NCI-H526 (cell line): ENCODE data around the gene OPTC.

ENCODE experiments used
- DNase-seq, 2 experiments: peaks; one replicate each; lab custom pipeline; 2025; lab: John Stamatoyannopoulos, UW

Gene OPTC

DNA sequence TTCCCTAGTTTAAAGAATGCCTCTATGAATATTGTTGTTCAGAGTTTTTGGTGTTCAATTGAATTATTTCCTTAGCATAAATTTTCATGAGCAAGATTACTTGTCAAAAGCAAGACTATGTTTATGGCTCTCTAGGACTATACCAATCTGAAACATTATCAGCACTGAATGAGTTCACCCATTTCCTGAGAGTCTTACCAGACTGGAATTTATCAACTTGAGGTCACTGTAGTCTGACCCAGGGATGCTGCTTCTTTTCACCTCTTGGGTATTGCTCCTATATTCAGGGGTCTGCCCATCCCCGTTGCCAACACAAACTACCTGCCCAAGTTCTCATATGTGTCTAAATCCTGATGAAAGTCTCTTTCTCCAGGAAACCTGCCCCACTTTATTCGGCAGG is 42.6 kb downstream of the OPTC start:
- no peak for DNase-seq

DNA sequence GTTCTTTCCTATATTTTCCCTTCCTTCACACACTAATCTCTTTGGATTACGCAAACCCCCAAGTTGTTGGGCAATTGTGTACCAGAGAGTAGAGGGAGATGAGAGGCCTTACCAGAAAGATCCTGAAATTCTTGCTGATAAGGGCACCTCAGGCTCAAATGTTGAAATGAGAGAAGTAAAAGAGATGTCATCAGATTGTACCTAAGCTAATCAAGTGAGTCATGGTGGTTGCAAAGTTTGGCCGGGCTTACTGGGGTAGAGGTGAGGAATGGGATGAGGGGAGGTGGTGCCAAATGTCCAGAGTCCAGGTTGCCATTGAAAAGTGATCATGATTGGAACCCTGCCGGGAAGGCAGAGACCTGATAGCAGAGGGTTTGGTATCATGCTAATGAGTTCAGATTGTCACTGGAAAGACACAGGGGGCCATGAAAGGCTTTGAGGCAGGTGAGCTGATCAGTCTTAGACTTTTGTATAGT is 43.1 kb downstream of the OPTC start:
- no peak for DNase-seq

DNA sequence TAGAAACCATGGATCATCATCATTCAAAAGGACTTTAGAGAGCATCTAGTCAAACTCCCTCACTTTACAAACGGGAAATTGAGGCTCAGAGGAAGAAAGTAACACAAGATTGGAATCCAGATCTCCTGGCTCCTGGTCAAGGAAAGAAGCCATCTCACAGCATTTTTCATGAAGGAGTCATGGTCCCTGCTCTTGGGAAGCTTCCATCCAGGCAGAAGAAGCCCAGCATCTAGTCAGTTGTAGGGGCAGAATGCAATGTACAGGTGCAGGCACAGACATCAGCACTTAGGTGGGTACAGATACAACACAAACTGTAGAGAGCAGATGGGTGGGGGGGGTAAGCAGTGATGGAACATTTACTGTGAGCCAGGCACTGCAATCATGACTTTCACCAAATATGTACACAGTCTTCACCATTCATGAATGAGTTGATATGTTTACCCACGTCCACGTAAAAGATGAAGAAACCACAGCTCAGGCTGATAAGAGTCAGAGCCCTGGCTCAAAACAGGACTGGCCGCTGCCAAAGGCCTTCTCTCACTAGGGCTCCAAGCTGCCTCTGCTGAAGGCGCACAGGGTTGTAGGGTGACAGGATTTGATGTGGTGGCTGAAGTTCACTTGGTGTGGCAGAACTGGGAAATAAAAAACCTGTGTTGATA is 44.0 kb downstream of the OPTC start:
- no peak for DNase-seq

DNA sequence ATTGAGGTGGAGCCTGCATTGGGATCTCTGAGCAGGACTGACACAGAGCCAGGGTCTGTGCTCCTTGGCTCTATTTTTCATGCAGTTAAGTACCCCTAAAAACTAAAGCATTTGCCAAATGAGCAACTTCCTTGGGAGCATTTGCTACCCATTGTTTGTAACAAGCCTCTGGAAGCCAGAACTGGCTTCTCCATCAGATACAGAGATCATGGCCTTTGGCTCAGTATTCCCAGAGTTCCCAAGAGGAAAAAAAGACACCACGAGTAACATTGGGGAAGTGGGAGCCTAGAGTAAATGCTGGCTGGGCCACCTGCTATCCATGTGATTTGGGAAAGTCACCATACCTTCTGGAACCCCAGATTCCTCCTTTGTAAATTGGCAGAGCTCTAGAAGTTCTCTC is 44.8 kb downstream of the OPTC start:
- no peak for DNase-seq

DNA sequence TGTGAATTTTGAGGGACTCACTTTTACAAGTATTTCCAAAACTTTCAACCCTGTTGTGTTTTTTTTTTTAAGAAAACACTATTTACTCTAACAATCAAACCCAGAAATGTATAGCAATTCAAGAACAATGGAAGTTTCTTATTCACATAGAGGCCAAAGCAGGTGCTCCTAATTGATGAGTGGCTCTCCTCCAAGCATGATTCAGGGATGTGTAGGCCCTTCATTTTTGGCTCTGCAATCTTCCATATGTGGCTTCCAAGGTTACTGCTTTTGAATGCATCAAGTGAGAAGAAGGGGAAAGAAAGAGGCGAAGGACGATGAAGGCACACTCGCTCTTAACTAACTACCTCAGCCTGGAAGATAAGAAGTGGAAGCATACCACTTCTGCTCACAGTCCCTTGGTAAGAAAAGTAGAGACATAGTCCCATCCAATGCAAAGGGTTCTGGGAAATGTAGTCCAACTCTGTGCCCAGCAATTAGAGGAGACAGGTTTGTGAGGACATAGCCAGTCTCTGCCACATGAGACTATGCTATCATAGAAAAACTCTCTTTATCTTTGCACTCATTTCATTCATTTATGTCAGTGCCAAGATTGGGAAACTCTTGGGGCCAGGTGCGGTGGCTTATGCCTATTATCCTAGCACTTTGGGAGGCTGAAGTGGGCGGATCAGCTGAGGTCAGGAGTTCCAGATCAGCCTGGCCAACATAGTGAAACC is 46.0 kb downstream of the OPTC start:
- no peak for DNase-seq

DNA sequence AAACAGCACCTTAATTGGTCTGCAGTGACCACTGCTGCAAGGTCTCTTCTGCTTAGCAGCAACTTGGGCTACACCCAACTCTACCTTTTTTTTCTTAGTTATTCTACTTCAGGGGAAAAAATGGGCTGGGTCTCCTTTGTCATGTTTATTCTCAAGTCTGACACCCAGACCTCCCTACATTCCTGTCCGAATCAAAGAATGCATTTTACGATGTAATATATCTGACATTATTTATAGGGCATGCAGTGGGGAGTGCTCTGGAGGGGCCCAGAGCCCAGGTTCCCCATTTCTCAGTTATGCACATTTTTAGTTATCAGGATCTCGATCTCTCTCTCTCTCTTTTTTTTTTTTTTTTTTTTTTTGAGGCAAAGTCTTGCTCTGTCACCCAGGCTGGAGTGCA is 50.5 kb downstream of the OPTC start:
- DNase-seq, result no peak

DNA sequence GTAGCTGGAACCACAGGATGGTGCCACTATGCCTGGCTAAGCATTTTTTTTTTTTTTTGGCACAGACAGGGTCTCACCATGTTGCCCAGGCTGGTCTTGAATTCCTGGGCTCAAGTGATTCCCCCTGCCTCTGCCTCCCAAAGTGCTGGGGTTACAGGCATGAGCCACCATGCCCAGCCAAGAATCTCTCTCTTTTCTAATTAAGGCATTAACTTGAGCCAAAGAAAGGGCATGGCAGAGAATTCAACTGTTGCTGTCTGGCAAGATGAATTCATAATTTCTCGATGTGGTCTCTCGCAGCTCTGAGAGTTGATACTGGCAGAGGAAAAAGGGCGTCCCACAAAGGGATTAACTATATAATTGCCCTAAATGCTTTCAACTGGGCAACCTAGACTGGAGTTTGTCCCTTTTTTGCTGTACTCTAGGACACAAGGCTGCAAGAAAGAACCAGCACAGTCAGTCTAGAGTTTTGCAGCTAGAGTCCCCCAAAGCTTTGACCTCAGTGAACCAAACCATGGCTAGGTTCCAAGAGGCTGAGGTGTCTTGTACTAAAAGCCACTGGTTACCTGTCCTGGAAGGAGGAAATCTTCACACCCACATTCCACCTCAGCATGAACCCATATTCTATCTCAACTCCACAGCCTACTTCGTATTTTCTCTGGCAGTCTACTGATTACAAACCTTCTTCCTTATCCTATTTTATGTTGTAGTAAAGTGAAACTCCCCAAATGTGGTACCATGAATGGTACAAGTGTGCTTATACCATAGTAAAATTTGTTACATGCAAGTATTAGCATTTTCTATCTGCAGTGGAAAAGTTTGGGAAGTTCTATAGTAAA is 51.2 kb downstream of the OPTC start:
- no peak for DNase-seq

DNA sequence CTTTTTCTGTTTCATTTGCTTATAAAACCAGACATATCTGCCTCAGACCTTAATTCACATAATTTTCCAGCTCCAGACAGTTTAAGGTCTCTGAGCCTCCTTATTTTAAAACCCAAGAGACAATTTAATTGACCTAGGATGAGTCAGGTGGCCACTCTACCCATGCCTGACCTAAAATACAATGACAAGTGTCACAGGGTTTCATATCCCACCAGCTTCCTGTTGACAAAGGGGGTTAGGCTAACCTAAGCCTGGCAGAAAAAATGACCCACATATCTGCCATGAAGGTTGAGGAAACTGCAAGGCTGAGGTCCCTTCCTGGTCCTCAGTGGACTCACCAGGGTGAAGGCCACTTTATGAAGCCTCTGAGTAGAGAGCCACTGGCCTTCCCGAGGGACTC is 52.3 kb downstream of the OPTC start:
- no peak for DNase-seq

DNA sequence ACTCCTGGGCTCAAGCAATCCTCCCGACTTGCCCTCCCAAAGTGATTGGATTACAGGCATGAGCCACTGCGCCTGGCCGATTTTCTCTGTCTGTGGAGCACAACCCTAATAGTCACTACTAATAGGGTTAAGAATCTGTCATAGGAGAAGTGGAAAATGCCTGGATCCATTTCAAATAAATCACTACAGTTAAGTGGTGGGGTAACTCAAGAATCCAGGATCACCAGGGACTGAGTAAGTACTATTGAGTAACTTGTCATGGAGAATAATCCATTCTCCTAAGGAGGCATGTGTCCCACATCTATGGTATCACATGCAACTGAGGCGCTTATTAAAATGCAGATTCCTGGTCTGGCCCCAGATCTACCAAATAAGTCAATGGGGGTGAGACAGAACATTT is 53.2 kb downstream of the OPTC start:
- no peak for DNase-seq

DNA sequence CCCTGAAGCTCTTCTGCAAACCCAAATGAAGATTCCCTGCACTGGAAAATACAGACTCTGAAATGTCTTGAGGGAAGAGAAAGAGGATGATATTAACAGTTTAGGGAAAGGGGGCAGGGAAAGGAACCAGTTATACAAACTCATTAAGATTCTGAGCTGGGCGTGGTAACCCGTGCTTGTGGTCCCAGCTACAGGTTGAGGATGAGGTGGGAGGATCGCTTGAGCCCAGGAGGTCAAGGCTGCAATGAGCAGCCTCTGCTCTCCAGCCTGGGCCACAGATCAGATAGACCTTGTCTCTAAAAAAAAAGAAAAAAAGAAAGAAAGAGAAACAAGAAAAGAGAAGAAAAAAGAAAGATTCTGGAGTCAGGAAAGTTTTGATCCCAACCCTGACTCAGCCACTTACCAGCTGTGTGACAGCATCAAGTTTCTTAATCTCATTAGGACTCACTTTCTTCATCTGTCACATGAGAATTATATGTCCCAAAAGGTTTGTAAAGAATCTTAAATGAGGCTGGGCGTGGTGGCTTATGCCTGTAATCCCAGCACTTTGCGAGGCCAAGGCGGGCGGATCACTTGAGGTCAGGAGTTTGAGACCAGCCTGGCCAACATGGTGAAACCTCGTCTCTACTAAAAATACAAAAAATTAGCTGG is 53.9 kb downstream of the OPTC start:
- DNase-seq, result no peak

DNA sequence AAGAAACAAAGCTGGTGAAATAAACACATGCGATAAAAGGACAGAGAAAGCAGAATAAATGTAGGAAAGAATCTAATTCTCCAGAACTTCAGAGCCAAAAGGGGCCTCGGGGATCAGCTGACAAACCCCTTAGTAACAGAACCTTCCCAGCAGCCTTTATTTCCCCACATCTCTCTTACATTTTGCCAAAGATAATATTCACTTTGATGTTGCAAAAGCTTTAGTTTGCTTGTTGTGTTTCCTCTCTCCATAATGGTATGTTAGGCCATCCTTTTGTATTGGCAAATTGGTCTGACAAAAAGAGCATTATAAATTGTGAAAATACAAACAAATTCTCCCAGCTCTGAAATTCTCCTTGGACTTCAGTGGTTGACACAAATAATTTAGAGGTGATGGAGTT is 54.9 kb downstream of the OPTC start:
- no peak for DNase-seq

DNA sequence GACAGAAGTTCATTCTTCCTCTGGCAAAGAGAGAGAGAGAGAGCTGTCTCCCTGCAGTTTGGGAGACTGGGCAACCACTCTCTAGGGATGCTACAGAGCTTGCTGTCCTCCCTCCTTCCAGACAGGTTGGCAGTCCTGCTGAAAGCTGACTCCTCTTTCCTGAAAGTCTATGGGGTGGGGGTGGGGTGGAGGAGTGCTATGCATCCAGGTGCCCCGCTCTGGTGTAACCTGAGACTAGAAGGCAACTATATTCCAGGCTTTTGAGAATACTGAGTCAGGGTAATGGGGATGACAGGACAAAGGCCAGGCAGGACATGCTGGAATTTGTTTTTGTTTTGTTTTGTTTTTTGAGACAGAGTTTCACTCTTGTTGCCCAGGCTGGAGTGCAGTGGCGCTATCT is 55.4 kb downstream of the OPTC start:
- DNase-seq, result peak; percentile 15 to 82

DNA sequence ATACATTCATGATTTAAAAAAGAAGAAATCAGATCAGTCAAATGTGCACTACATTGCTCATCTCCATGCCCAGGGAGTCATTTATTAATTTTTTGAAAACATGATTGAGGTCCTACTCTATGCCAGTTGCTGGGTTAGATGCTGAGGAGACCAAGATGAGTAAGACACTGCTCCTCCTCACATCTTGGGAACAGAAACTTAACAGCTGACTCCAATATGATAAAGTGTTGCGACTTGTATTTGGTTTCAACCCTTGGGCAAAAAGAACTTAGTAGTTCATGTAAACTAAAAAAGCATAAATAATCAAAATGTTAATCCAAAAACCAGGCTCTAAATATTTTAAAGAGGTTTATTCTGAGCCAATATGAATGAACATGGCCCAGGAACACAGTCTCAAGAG is 56.9 kb downstream of the OPTC start:
- no peak for DNase-seq

DNA sequence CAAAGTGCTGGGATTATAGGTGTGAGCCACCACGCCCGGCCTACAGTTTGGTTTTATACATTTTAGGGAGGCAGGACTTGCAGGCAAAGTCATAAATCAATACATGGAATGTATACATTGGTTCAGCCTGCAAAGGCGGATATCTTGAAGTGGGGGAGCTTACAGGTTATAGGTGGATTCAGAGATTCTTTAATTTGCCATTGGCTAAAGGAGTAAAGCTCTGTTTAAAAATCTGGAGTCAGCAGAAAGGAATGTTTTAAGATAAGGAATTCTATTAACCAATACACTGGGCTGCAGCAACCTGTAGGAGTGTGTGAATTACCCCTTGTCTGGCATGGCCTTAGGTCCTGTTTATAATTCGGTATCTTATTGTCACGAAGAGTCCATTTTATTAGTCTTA is 57.6 kb downstream of the OPTC start:
- no peak for DNase-seq

DNA sequence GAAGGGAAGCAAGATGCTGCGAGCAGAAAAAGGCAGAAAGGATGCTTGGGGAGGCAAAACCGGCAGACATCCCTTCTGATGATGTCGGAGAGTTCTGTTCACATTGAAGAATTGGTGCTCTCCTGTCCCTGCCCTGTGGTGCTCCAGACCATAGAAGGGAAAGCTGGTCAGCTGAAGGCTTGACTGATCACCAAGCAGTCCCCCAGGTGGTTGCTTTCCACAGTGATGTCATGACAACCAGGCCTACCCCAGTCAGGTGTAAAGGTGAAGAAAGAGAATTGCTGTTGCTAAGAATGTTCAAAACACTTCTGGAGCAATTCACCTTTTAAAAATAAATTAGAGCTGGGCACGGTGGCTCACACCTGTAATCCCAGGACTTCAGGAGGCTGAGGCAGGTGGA is 59.5 kb downstream of the OPTC start:
- no peak for DNase-seq

DNA sequence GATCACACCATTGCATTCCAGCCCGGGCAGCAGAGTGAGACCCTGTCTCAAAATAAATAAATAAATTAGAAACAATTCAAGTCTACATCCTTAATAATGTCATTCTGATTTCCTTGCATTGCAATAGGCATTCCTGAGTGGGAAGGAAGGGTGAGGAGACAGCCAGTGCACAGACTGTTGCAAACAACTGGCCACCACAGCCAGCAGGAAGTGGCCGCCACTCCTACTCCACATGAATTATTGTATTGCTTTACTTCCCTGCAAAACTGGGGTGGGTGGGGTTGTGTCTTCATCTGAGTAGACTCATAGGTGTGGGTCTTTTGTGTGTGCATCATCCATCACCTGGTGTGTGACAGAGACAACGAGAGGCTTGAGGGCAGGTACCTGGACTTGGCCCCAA is 60.1 kb downstream of the OPTC start:
- no peak for DNase-seq

DNA sequence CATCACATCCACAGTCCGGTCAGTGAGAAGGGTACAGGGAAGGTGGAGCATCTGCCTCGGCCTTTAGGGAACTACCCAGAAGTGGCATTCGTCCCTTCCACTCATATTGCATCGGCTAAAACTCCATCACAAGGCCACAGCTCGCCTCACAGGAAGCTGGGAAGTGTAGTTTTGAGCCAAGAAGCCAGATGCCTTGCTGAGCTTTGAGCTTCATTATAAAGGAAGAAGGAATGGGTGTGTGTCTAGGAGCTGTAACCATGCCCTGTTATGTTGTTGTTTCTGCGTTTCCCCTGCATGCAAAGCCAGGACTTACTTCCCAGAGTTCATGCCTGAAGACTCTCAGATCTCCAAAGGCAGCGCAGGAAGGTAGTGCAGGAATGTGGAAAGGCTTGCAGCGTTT is 61.1 kb downstream of the OPTC start:
- DNase-seq, result no peak

DNA sequence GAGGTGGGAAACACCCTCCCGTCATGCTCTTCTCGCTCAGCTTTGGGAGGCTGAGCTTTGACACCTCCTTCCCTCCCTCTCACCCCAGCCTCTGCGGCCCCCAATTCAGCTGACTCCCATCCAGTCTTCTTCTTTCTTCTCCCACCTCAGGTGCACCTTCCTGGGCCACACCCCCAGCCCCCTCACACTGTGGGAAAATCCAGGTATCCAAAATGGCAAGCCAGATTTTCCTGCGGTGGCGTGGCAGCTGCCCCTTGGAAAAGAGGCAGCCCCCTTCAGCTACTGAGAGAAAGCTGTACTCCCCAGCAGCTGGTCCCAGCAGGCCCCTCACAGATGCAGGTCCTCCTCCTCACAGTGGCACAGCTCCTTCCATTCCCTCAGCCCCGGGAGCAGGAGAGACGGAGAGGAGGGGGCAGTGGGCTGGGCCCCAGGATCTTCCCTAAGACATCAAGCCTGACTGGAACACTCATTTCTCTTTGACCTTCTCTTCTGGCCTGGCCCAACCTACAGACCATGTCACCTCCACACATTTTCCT is 61.6 kb downstream of the OPTC start:
- DNase-seq, result peak in 1 of 2 experiments; percentile 60

DNA sequence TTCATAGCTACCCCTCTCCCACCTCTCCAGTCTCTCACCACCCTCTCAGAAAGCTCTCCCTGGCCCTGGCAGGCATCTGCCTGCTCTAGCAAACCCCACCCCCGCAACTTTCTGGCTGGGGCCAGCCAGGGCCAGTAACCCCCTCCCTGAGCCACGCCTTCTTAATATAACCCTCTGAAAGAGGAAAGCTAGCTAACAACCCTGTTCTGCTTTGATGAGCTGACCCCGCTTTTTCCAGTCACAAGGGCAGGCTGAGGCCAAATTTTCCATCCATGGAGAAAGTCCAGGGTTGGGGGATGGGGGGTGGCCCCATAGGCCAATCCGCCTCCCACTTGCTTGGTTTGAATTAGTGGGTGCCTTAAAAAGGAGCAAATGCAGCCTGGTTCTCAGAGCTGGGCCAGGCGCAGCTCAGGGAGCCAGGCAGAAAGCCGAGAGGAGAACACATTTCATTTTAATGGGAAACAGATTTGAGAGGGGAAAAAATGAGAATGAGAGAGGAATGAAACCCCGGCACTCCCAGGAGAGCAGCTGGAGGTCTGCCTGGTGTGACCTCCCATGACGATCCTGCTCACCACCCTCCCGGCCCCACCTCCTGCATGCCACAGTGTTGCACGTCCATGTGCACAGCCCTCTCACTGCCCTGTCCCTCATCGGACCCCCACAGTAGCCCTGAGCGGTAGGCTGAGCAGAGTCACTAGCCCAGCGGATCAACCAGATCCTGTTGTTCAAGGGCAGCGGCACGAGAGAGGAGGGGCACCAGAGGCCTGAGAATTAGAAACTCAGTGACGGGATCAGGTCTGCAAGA is 62.3 kb downstream of the OPTC start:
- peak; percentile 92 to 93 for DNase-seq

DNA sequence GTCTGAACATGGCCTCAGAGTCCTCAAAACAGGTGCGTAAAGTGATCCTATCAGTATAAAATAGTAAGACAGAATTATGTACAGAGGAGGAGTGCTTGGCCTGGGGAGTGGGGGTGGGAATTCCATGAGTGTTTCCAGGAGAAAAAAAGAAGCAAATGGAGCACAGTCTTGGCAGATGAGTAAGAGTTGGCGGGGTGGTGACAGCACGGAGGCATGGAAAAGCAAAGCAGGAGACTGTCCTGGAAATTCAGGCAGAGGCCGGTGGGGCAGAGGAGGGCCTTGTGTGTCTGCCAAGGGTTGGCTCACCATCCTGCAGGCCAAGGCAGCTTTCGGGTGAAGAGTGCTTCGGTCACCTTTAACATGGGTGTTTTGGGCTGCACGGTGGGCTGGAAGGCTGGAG is 63.4 kb downstream of the OPTC start:
- DNase-seq, result no peak

DNA sequence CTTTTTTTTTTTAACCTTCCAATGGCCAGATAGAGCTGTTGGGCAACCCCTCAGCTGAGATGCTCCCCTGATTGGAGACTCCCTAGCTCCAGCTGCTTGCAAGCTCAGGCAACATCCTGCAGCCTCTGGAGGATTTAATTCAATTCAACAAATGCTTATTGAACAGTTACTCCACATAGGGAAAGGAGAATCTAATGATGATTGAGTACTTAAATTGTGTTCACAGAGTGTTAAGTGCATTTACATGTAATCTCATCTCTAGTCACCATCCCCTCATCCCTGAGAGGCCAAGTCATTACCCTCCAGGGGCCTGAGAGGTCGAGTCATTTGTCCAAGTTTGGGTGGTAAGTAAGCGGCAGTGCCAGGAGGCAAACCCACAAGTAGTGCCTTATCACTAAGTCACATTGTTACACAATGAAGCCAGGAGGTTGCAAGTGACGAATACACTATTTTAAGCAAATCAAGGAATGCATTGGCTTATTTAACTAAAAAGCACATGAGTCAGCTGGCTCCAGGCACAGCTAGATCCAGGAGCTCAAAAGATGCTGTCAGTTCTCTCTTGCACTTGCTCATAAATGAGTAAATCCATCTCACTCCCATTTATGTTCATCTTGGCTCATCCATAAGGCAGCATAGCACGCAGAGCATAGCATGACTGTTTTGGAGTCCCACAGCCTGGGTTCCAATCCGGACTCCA is 64.3 kb downstream of the OPTC start:
- no peak for DNase-seq
